K562 (cell line): ENCODE measurements around the gene SLC5A2. TPM values are rescaled to one million over a fixed set of nuclear protein-coding genes. Genes with fewer than 3 reads are reported as not detected.

Experiments used
- ARHGAP35 ChIP-seq: fragments of 450-650 bp; IDR thresholded peaks from 2 replicates; pipeline ENCODE4 v1.6.1; 2018; ENCODE audit not compliant: partially characterized antibody
- ATF1 ChIP-seq, 2 experiments: fragments of 450-650 bp in 1 of 2; IDR thresholded peaks; 2 replicates each; pipeline ENCODE4 v1.6.1; 2016; ENCODE audit warnings: missing compliant biosample characterization in 1 of 2, missing genetic modification characterization in 1 of 2
- BHLHE40 ChIP-seq: IDR thresholded peaks from 2 replicates; pipeline ENCODE4 v1.6.1; 2011; ENCODE audit warnings: low read length, improper control_type of control experiment
- CREM ChIP-seq: IDR thresholded peaks from 2 replicates; pipeline ENCODE4 v1.6.1; 2014; ENCODE audit warnings: antibody characterized with exemption, low read depth
- EP300 ChIP-seq: IDR thresholded peaks from 2 replicates; pipeline ENCODE4 v1.6.1; 2012; ENCODE audit warnings: low read length, improper control_type of control experiment
- ETS2 ChIP-seq: IDR thresholded peaks from 2 replicates; pipeline ENCODE4 v1.6.1; 2016; ENCODE audit warnings: borderline replicate concordance, missing genetic modification characterization, mild to moderate bottlenecking, moderate library complexity, missing compliant biosample characterization; ENCODE audit not compliant: poor library complexity, severe bottlenecking
- FOXP1 ChIP-seq: sonication (generic); formaldehyde crosslinking; IDR thresholded peaks from 2 replicates; pipeline ENCODE4 v1.8.0; 2022; ENCODE audit warnings: mild to moderate bottlenecking, missing genetic modification reagents
- KAT2B ChIP-seq: IDR thresholded peaks from one replicate; pipeline ENCODE4 v1.6.1; 2012; ENCODE audit warnings: low read depth, mild to moderate bottlenecking, control low read depth, inconsistent platforms, low read length, moderate library complexity
- NCOA2 ChIP-seq, 2 experiments: fragments of 450-650 bp; IDR thresholded peaks; 2 replicates each; pipeline ENCODE4 v1.6.1; 2018; ENCODE audit warnings: mild to moderate bottlenecking in 2 of 2, moderate library complexity in 1 of 2; ENCODE audit not compliant: partially characterized antibody in 2 of 2
- PPARD ChIP-seq: fragments of 250-450 bp; sonication (Bioruptor Pico); IDR thresholded peaks from 2 replicates; pipeline ENCODE4 v1.8.0; 2022; ENCODE audit warnings: inconsistent platforms, mild to moderate bottlenecking, moderate library complexity
- RBFOX2 ChIP-seq: fragments of 200-400 bp; formaldehyde crosslinking; IDR thresholded peaks from 2 replicates; pipeline ENCODE4 v1.6.1; 2017; ENCODE audit warnings: low read depth, mild to moderate bottlenecking, low read length, moderate library complexity
- TFAM ChIP-seq: fragments of 250-450 bp; sonication (Bioruptor Pico); conservative IDR thresholded peaks from 2 replicates; pipeline ENCODE4 v1.5.0; 2021; ENCODE audit warnings: mild to moderate bottlenecking, moderate library complexity
- ZNF134 ChIP-seq: fragments of 250-450 bp; sonication (Bioruptor Pico); conservative IDR thresholded peaks from 2 replicates; pipeline ENCODE4 v1.4.0; 2020
- ZNF140 ChIP-seq: fragments of 250-450 bp; sonication (Bioruptor Pico); IDR thresholded peaks from 2 replicates; pipeline ENCODE4 v1.8.0; 2021; ENCODE audit warnings: moderate library complexity, mild to moderate bottlenecking, inconsistent platforms
- ZNF174 ChIP-seq: fragments of 250-450 bp; sonication (Bioruptor Pico); IDR thresholded peaks from 2 replicates; pipeline ENCODE4 v1.4.0; 2020; ENCODE audit warnings: mild to moderate bottlenecking
- ZNF217 ChIP-seq: sonication (generic); formaldehyde crosslinking; IDR thresholded peaks from 2 replicates; pipeline ENCODE4 v1.8.0; 2022; ENCODE audit warnings: mild to moderate bottlenecking, missing genetic modification reagents
- ZNF57 ChIP-seq: fragments of 450-650 bp; formaldehyde crosslinking; IDR thresholded peaks from 2 replicates; pipeline ENCODE4 v1.4.0; 2020; ENCODE audit warnings: mild to moderate bottlenecking, moderate library complexity
- polyA plus RNA-seq, 8 experiments: library from polyadenylated mRNA; depleted of rRNA in 4 of 8; stranded (reverse) in 5 of 8; unstranded in 3 of 8; fragments of >200 nt; fragmentation: Nextera tagmentation in 2 of 8; fragmentation: Illumina TruSeq in 1 of 8; extraction: Ambion mirVana in 2 of 8; extraction: Trizol in 1 of 8; gene quantifications; 2 replicates each; pipeline versions ENCODE4 v1.2.1 to v1.2.3, GENCODE V29; 2011 to 2014; ENCODE audit warnings: inconsistent platforms in 1 of 8, missing spikeins in 1 of 8
- total RNA-seq, 7 experiments: library from RNA; depleted of rRNA in 6 of 7; stranded (reverse); fragments of >200 nt in 6 of 7; fragmentation: Illumina TruSeq in 2 of 7; extraction: Trizol in 2 of 7; gene quantifications; 2 replicates each; pipeline versions ENCODE4 v1.2.1 to v1.2.3, GENCODE V29; 2011 to 2021; ENCODE audit warnings: low replicate concordance in 1 of 7
- TF ChIP-seq, protein P1 (sequence below), 2 experiments: fragments of 450-650 bp in 1 of 2; IDR thresholded peaks; 2 replicates each; pipeline ENCODE4 v1.6.1; 2011 to 2017; ENCODE audit warnings: low read depth in 2 of 2, antibody characterized with exemption in 1 of 2, borderline replicate concordance in 1 of 2, low read length in 1 of 2, mild to moderate bottlenecking in 1 of 2, mixed read lengths in 1 of 2; ENCODE audit not compliant: control insufficient read depth in 1 of 2
- TF ChIP-seq, protein P2 (sequence below): sonication (generic); formaldehyde crosslinking; IDR thresholded peaks from 2 replicates; pipeline ENCODE4 v1.9.0; 2022; ENCODE audit warnings: mild to moderate bottlenecking, missing genetic modification reagents
- TF ChIP-seq, protein P3 (sequence below): fragments of 250-450 bp; sonication (Bioruptor Pico); IDR thresholded peaks from 2 replicates; pipeline ENCODE4 v1.5.0; 2021; ENCODE audit warnings: mild to moderate bottlenecking, borderline replicate concordance
- TF ChIP-seq, protein P4 (sequence below): fragments of 450-650 bp; conservative IDR thresholded peaks from 2 replicates; pipeline ENCODE4 v1.6.1; 2016; ENCODE audit warnings: missing genetic modification characterization, low read depth, mild to moderate bottlenecking, control low read depth, missing compliant biosample characterization

SLC5A2 gene
- total and polyA plus RNA-seq, 9 of the 15 experiments (the other 6 are each of a cell fraction or from before 2014, with no cell fraction given), result 0.07 to 2.7 (median 2.2) TPM; not detected in 6

DNA sequence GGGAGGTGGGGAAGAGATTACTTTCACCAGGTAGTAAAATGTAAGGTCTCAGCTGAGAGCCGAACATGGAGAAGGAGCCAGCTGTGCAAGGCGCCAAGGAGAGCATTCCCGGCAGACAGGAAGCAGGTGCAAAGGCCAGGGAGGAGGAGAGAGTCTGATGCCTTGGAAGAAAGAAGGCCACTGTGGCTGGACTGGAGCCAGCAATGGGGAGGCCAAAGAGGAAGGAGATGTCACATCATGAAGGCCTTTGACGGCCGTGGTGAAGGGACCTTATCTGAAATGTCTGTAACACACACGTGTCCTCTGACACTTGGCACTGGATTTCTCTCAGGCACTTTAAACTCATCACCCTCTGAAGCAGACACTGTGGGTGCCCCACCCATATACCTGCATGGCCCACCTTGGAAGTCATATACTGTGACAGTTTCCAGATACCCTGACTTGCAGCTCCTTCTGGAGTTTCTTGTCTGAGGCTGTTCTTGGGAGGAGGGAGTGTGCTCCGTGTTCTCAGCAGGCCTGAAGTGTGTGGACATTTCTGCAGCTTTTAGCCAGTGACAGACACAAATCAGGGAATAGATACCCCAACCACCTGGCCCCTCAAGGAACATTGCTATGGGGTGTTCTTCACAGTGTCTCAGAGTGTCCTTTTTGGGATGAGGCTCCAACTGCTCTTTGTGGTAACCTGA, 1.9 kb upstream of the SLC5A2 start (continued):
- TF ChIP-seq, protein P1, sequence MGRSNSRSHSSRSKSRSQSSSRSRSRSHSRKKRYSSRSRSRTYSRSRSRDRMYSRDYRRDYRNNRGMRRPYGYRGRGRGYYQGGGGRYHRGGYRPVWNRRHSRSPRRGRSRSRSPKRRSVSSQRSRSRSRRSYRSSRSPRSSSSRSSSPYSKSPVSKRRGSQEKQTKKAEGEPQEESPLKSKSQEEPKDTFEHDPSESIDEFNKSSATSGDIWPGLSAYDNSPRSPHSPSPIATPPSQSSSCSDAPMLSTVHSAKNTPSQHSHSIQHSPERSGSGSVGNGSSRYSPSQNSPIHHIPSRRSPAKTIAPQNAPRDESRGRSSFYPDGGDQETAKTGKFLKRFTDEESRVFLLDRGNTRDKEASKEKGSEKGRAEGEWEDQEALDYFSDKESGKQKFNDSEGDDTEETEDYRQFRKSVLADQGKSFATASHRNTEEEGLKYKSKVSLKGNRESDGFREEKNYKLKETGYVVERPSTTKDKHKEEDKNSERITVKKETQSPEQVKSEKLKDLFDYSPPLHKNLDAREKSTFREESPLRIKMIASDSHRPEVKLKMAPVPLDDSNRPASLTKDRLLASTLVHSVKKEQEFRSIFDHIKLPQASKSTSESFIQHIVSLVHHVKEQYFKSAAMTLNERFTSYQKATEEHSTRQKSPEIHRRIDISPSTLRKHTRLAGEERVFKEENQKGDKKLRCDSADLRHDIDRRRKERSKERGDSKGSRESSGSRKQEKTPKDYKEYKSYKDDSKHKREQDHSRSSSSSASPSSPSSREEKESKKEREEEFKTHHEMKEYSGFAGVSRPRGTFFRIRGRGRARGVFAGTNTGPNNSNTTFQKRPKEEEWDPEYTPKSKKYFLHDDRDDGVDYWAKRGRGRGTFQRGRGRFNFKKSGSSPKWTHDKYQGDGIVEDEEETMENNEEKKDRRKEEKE (IDR thresholded peaks at IDR 0.05; ENCODE audit: borderline replicate concordance in 1 of 2, control insufficient read depth in 1 of 2, low read depth in 2 of 2, low read length in 1 of 2), result no peak
- TF ChIP-seq EP300 (no peak), FOXP1 (CRISPR knock-in tag) (no peak), PPARD (no peak), ATF1 (CRISPR knock-in tag; IDR thresholded peaks at IDR 0.05) (no peak), ATF1 (tag; IDR thresholded peaks at IDR 0.05) (0 out of 2 replicates have a peak, but pooled peaks have one; percentile 13), KAT2B (no peak), ZNF217 (no peak), RBFOX2 (no peak), ZNF134 (no peak), CREM (0 out of 2 replicates have a peak, but pooled peaks have one; percentile 24), BHLHE40 (peak; percentile 85), TFAM (CRISPR knock-in tag) (no peak), ZNF57 (CRISPR knock-in tag) (no peak), ZNF140 (CRISPR knock-in tag) (no peak), ARHGAP35 (no peak), NCOA2 (IDR thresholded peaks at IDR 0.05; ENCODE audit: partially characterized antibody in 2 of 2) (no peak), ZNF174 (CRISPR knock-in tag) (no peak), ETS2 (no peak)
- TF ChIP-seq, protein P2, sequence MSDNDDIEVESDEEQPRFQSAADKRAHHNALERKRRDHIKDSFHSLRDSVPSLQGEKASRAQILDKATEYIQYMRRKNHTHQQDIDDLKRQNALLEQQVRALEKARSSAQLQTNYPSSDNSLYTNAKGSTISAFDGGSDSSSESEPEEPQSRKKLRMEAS (CRISPR knock-in tag), result peak; percentile 38; the same call in 1 of the 2 replicates
- TF ChIP-seq, protein P3, sequence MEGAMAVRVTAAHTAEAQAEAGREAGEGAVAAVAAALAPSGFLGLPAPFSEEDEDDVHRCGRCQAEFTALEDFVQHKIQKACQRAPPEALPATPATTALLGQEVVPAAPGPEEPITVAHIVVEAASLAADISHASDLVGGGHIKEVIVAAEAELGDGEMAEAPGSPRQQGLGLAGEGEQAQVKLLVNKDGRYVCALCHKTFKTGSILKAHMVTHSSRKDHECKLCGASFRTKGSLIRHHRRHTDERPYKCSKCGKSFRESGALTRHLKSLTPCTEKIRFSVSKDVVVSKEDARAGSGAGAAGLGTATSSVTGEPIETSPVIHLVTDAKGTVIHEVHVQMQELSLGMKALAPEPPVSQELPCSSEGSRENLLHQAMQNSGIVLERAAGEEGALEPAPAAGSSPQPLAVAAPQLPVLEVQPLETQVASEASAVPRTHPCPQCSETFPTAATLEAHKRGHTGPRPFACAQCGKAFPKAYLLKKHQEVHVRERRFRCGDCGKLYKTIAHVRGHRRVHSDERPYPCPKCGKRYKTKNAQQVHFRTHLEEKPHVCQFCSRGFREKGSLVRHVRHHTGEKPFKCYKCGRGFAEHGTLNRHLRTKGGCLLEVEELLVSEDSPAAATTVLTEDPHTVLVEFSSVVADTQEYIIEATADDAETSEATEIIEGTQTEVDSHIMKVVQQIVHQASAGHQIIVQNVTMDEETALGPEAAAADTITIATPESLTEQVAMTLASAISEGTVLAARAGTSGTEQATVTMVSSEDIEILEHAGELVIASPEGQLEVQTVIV (CRISPR knock-in tag), result no peak
- TF ChIP-seq, protein P4, sequence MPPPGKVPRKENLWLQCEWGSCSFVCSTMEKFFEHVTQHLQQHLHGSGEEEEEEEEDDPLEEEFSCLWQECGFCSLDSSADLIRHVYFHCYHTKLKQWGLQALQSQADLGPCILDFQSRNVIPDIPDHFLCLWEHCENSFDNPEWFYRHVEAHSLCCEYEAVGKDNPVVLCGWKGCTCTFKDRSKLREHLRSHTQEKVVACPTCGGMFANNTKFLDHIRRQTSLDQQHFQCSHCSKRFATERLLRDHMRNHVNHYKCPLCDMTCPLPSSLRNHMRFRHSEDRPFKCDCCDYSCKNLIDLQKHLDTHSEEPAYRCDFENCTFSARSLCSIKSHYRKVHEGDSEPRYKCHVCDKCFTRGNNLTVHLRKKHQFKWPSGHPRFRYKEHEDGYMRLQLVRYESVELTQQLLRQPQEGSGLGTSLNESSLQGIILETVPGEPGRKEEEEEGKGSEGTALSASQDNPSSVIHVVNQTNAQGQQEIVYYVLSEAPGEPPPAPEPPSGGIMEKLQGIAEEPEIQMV (tag), result no peak
